HG03135 (cell line): Measurements from ENCODE around the gene TEX13A.
"Not testable (repeated sequence)": the region's sequence is repeated elsewhere in the genome, so short reads cannot be mapped to it uniquely, and the experiment has no call there.

Source experiments
- ATAC-seq: cut with Tn5 transposase; IDR thresholded peaks from one replicate; pipeline ENCODE4 v1.9.1; 2021; ENCODE audit warnings: mild to moderate bottlenecking, moderate library complexity; ENCODE audit not compliant: unreplicated experiment

TEX13A gene, protein sequence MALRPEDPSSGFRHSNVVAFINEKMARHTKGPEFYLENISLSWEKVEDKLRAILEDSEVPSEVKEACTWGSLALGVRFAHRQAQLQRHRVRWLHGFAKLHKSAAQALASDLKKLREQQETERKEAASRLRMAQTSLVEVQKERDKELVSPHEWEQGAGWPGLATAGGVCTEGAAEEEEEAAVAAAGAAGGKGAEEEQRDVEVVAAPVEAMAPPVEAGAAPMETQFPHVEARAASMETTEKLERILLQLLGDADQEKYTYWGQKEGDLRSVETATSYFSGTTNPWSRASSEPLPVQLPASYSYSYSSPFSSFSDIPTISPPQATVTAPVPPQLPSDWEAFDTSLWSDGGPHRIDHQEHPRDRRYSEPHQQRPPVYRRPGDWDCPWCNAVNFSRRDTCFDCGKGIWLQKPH

DNA sequence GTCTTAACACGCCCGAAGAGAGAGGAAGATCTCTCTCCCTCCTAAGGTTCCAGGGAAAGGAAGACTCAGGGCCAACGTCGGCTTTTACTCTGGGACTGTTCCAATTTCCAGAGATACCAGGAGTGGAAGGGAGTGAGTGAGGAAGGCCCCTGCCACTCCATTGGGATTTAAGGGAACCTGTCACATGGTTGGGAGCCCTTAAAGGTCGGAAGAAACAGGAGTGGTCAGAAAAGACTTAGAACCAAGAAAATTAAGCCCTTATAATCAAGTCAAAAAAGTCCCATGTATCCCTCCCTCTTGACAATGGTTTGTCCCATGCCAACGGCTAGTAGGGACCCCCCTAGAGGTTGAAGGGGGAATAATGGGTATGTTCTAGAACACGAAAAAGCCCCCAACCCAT, at the start of gene TEX13A:
TEX13A (minus strand) TSS at position 59 of the 400 bp plus-strand sequence. CDS start 297 bp downstream, outside the sequence.
- no peak for ATAC-seq

DNA sequence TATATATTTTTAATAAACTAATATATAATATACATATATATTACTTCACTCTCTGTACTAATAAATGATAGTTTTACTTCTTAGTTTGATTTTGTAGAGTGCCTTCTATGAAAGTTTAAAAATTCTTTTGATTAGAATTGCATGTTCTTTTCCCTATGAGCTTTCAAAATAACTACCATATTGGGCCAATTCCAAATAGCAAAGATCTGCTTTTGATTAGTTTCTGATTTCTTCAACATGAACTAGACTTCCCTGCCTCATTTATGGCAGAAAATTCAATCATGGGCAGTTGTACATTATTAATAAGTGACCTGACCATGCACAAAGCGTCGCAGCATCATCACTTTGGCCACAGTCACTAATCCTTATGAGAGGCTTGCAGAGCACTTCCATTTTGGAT, 48.9 kb upstream of the TEX13A start:
- ATAC-seq = no peak

DNA sequence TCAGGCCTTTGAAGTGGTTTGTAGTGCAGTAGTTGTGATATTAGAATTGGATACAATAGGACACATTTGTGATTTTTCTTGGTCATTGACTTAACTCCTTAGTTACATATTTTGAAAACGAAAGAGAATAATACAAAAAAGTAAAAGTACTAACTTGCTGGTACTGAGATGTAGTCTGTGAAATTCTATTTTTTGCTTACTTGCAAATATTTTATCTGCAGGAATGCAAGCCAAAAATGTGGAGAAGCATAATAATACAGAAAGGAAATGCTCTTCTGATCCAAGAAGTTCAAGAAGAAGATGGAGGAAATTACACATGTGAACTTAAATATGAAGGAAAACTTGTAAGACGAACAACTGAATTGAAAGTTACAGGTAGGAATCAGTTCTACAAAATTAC, 46.7 kb upstream of the TEX13A start:
- no peak for ATAC-seq

DNA sequence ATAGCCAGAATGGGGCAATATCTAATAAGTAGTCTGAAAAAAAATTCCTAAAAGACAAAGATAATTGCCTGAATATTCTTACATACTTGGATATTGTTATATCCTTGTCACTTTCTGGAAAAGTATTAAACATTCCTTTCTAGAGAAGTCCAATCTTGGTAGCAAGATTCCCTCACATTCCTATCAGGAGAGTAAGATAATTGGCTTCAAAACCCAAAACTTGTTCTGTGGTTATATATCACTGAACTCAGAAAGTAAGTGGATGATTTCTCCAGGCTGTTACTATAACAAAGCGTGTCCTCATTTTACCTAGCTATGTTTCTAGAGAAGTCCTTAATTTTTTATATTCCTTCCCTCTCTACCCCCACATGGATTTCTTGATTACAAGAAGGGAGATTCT, 46.0 kb upstream of the TEX13A start:
- no peak for ATAC-seq

DNA sequence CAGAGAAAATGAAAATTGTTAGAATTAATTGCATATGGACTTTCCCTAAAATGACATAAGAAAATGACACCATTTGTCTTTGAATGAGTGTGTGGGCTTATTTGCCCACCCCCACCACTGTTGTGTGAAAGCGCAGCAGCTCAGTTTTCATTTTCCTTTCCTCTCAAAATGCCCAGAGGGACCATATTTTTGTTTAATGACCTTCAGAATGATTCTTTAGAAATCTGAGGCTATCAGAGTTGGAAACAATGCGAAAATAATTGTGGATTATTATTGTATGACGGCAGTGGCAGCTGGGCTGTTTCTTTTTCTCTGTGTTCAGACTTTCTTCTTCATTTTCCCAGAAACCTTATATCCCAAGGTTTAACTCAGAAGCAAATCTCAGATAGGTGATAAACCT, 44.6 kb upstream of the TEX13A start:
- ATAC-seq = no peak

DNA sequence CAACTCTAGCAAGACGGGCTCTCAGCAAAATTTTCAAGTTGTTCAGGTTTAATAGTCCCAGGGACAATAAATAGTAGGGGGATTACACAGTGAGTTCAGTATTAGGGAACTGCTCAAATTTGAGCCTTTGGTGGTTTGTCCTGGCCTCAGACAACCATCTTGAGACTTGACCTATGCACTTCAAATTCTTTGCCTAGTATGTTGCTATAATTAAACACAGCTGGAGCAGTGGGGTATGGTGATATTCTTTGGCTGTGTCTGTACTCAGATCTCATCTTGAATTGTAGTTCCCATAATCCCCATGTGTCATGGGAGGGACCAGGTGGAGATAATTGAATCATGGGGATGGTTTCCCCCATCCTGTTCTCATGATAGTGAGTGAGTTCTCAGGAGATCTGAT, 43.3 kb upstream of the TEX13A start:
- no peak for ATAC-seq

DNA sequence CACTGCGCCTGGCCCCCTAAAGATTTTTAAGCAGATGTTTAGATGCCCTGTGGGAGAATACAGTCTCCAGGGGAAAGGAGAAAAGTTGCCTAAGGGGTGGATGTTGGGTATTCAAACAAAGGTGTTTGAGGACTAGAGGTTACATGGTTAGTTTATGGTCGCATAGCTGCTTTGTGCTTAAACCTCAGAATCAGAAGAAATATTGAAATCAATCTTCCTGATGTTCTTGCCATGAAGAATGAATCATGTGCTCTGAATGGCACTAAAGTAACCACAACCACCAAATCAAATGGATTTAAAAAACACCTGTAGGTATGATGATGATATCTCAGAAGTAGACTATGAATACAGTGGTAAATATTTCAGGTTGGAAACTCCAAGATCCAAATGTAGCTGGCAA, 42.7 kb upstream of the TEX13A start:
- ATAC-seq = no peak

DNA sequence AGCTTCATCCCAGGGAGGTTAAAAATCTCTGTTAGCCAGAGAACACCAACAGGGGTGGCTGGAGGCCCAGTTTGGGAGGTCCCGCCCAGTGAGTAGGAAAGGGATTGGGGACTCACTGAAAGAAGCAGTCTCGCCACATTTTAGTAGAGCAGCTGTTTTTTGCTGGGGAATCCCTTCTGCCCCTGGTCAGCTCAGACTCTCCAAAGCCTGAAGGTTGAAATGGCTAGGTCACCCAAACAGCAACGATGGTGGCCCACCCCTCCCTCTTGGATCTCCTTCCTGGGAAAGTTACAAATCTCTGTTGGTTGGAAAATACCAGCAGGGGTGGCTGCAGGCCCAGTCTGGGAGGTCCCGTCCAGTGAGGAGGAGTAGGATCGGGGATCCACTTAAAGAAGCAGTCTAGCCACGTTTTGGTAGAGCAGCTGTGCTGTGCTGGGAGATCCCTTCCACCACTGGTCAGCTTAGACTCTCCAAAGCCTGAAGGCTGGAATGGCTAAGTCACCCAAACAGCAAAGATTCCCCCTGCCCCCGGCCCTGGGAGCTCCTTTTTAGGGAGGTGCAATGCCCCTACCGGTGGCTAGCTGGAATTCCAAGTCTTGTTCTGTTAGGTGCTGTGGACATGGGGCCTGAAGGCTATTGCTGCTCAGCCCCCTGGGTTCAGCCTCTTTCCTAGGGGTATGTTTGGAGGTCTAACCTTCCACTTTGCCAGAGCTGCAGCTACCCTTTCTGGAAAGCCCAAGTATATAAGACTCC, 40.0 kb upstream of the TEX13A start:
- ATAC-seq = no peak

DNA sequence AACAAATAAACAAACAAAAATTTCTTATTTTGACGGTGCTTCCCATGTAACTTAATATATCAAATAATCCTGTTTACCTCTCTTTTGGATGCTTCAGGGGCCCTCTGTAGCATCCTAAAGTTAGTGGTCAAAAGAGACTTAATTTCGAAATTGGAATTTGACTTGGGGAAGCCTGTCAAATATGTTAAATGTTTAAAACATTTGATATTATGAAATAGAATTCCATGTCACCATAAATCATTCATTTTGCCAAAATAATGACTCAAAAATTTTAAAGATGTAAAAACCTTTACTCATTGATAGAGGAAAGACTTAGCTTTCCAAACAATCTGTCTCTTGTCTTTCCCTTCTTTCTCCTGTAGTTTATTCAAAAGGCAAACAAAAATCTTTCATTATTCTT, 20.6 kb upstream of the TEX13A start:
- ATAC-seq = no peak

DNA sequence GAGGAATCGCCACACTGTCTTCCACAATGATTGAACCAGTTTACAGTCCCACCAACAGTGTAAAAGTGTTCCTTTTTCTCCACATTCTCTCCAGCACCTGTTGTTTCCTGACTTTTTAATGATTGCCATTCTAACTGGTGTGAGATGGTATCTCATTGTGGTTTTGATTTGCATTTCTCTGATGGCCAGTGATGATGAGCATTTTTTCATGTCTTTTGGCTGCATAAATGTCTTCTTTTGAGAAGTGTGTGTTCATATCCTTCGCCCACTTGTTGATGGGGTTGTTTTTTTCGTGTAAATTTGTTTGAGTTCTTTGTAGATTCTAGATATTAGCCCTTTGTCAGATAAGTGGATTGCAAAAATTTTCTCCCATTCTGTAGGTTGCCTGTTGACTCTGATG, 16.9 kb upstream of the TEX13A start:
- not testable (repeated sequence) for ATAC-seq

DNA sequence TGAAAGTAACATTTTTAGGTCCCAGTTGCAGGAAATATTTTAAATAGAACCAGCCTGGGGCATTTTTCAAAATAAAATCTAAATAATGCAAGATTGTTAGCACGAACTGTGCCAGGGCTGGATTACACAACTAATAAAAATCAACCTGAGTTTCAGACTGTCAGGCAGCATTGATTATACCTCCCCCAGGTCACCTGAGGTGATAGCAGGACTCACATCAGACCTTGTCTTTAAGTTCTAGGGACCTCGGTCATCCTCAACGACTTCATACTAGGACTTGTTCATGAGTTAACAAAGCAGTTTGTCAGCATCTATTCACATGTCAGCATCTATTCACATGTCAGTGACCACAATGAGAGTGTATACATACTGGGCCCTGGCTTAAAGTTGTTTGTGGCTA, 8.7 kb upstream of the TEX13A start:
- no peak for ATAC-seq

DNA sequence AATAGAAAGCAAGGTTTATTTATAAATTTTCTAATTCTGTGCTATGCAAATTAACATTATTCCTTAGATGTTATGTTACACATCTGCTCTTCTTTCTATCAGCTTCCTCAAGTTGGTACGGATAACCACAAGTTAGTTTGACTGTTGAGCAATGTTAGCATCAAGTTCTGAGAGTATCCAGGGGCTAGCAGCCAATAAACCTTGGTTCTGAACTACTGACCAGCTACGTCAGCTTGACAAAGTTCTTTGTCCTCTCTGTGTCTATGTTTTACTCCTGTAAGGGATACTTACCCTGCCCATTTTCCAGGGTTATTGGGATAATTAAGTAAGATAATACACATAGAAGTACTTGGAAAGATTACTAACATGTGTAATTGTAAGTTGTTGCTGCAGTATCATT, 8.1 kb upstream of the TEX13A start:
- no peak for ATAC-seq

DNA sequence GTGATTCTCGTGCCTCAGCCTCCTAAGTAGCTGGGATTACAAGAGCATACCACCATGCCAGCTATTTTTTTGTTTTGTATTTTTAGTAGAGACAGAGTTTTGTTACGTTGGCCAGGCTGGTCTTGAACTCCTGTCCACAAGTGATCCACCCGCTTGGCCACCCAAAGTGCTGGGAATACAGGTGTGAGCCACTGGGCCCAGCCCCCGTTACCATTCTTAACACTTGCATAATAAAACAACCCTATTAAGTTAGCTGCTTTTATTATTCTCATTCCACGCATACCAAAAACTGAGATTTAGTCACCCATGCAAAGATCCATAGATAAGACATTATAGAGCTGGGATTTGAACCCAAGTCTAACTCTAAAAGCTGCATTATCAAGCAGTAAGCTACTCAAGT, 6.0 kb upstream of the TEX13A start:
- ATAC-seq = no peak

DNA sequence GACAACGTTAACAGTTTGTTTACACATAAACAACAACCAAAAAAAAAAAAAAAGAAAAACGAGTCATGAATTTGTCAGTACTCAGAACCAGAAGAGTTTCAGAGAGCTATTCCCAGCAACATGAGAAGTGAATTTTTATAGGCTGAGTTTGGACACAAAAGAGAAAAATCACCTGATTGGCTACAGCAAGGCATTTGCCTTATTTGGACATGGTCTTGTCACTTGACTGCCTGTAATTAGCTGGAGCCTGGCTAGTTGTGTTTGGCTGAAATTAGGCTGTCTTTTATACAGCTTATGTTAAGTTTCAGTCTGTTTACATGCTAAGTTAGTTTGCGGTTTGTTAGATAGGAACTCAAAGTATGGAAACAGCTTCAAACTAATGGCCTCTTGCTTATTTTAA, 880 bp upstream of the TEX13A start:
- ATAC-seq = no peak

DNA sequence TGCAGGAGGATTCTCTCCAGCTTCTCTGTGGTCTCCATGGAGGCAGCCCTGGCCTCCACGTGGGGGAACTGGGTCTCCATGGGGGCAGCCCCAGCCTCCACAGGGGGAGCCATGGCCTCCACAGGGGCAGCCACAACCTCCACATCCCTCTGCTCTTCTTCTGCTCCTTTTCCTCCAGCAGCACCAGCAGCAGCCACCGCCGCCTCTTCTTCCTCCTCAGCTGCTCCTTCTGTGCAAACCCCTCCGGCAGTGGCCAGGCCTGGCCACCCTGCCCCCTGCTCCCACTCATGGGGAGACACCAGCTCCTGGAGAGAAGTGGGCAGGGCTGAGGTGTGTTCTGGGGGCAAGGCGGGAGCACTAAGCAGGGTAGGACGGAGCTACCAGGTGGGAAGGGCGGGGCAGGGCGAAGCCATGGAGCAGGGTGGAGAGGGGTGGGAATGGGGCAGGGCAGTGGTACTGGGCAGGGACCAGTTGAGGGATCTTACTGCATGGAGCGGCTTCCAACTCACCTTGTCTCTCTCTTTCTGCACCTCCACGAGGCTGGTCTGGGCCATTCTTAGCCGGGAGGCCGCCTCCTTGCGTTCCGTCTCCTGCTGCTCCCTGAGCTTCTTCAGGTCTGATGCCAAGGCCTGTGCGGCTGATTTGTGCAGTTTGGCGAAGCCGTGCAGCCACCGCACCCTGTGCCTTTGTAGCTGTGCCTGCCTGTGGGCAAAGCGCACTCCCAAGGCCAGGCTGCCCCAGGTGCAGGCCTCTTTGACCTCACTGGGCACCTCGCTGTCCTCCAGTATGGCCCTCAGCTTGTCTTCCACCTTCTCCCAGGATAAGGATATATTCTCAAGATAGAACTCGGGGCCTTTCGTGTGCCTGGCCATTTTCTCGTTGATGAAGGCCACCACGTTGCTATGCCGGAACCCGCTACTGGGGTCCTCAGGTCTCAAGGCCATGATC, 766 bp downstream of the TEX13A start:
- ATAC-seq = no peak

DNA sequence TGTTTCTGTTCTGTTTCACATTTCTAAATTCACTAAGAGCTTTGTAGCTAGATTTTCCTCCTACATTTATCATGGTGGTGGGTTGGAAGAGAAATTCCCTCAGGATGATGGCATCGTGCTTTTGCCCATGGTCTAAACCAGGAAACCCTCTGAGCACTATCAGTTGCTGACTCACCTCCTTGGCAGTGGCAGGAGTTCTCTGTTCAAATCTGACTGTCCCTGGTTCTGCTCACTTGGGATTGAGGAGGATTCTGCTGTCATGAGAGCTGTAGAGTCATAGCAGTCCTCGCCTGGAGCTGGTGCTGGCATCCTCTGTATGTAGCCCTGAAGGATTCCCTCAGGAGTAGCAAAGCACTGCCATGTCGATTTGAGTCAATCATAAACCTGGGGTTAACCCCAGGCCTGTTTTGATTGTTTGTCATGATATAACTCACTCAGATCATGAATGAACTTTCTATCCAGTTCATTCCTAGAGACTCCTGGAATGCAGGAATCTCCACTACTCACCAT, 9.4 kb downstream of the TEX13A start:
- no peak for ATAC-seq

DNA sequence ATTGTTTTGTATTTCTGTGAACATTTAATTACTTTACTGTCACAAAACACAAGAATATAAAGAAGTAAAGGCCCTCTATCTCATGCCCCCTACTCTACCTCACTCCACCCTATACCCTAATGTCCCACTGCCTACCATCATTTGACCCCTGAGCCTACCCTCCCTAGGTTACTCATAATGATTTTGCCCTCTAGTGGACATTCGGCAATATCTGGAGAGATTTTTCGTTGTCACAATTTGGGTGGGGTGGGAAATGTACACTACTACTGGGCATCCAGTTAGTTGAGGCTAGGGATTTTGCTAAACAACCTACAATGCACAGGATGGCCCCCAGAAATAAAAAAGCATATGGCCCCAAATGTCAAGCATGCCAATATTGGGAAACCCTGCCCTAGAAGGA, 10.2 kb downstream of the TEX13A start:
- no peak for ATAC-seq

DNA sequence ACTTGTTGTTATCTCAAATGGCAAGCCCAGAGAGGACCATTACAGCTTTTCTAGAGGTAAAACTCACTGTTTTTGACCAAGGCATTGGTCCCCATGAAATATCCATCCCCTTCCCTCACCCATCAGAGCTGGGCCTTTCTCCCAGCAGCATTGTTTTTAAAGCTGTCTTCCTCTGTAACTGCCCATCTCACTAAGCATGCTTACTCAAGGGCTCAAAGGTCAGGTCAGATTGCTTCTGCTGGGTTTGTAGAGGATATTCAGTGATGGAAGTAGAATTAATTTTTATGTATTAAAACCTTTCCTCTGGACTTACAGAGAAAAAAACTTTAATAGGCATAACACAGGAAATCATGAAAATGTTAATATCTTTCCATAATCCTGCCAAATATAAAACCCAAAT, 11.1 kb downstream of the TEX13A start:
- no peak for ATAC-seq

DNA sequence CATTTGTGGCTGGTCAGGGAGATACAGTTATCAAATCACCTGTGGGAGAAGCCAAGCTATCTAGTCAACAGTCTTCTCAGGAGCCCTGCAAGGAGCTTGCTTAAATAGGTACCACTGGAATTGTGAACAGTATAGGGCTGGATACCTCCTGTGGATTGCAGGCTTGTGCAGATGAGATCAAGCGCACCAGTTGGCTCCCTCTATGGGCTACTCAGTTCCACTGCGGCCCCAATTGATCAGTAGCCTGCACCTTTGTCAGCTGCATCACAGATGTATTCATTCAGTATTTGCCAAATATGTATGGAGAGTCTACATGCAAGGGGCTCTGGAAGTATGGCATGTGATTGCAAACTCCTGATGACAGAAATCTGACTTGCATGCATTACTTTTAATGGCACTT, 28.6 kb downstream of the TEX13A start:
- ATAC-seq = peak; percentile 59

DNA sequence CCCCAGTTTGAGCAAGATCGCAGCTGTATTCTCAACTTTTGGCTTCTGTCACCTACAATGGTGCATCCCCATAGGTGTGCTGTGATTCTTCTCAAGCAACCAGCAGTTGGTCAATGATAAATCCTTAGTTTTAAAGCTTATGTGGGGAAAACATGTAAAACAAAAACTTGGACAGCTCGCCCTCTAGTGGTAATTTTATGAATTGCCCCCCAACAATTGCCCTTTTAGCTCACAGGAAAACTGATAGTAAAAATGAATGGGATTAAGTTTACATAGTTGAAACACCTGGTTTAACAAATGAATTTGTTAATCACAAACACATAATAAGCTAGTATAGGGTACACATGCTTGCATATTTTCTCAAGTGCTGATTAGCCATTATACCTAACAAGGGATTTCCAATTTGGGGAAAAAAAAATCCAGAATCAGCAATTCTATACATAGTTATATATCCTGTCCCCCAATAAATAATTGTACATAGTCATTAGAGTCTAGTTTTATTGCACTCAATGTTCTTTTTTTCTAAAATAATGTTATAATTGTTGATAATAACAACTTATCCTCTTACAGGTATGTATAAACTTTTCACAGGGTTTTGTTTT, 30.1 kb downstream of the TEX13A start:
- no peak for ATAC-seq

DNA sequence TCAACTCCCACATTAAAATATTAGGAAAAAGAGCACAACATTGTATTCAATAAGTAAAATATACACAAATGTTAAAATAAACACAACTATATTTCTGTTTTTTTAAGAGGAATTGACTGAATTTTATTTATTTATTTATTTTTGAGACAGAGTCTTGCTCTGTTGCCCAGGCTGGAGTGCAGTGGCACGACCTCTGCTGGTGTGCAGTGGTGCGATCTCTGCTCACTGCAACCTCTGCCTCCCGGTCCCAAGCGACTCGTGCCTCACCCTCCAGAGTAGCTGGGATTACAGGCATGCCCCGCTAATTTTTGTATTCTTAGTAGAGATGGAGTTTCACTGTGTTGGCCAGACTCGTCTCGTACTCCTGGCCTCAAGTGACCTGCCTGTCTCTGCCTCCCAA, 31.4 kb downstream of the TEX13A start:
- ATAC-seq = no peak
